CD14-positive monocyte (primary cell): ENCODE data around the gene GP9. TPM values are rescaled to one million over a fixed set of nuclear protein-coding genes. Genes with fewer than 3 reads are reported as not detected.

Experiments used
- DNase-seq, 3 donors: peaks; one replicate each; pipeline ENCODE4 v3.0.0-alpha.2; 2011 to 2022
- H2AFZ ChIP-seq: 2 replicates; pipeline ENCODE4 v1.6.0; 2012; ENCODE audit warnings: mild to moderate bottlenecking, low read depth, low read length, inconsistent platforms; ENCODE audit not compliant: insufficient read depth, poor library complexity, severe bottlenecking
- H3K27ac ChIP-seq, 2 donors: 1 replicate in 1 of 2; 2 replicates in 1 of 2; pipeline ENCODE4 v1.5.1; 2012 to 2013; ENCODE audit warnings: low read length in 2 of 2, control low read depth in 1 of 2, inconsistent platforms in 1 of 2, low read depth in 1 of 2, mild to moderate bottlenecking in 1 of 2
- H3K27me3 ChIP-seq, 2 donors: one replicate each; pipeline versions ENCODE4 v1.6.0 to v1.6.1; 2011 to 2013; ENCODE audit warnings: low read length in 2 of 2; ENCODE audit not compliant: control insufficient read depth in 2 of 2, insufficient read depth in 2 of 2
- H3K36me3 ChIP-seq, 2 donors: replicated peaks in 1 of 2; 1 replicate in 1 of 2; 2 replicates in 1 of 2; pipeline versions ENCODE4 v1.5.1 to v1.6.1; 2012 to 2013; ENCODE audit warnings: low read length in 2 of 2, control low read depth in 1 of 2, inconsistent platforms in 1 of 2, mild to moderate bottlenecking in 1 of 2; ENCODE audit not compliant: insufficient read depth in 2 of 2, control insufficient read depth in 1 of 2
- H3K4me1 ChIP-seq, 2 donors: 1 replicate in 1 of 2; 2 replicates in 1 of 2; pipeline versions ENCODE4 v1.5.1 to v1.6.1; 2012 to 2013; ENCODE audit warnings: low read length in 2 of 2, control low read depth in 1 of 2, inconsistent platforms in 1 of 2, mild to moderate bottlenecking in 1 of 2, moderate library complexity in 1 of 2; ENCODE audit not compliant: insufficient read depth in 2 of 2, control insufficient read depth in 1 of 2
- H3K4me2 ChIP-seq: replicated peaks from 2 replicates; pipeline ENCODE3; 2012; ENCODE audit warnings: low read length, moderate library complexity, mild to moderate bottlenecking; ENCODE audit not compliant: poor library complexity, severe bottlenecking; ENCODE audit errors: extremely low read depth
- H3K4me3 ChIP-seq, 3 experiments: fragments of 200-600 bp in 1 of 3; sonication (generic) in 1 of 3; replicated peaks in 1 of 3; 1 replicate in 2 of 3; 2 replicates in 1 of 3; pipeline ENCODE4 v1.5.1; 2011 to 2013; ENCODE audit warnings: low read length in 3 of 3, mild to moderate bottlenecking in 3 of 3, control low read depth in 2 of 3, low read depth in 2 of 3, inconsistent platforms in 1 of 3, moderate library complexity in 1 of 3
- H3K79me2 ChIP-seq: 2 replicates; pipeline ENCODE4 v1.6.0; 2012; ENCODE audit warnings: mild to moderate bottlenecking, control low read depth, inconsistent platforms, low read length, moderate library complexity; ENCODE audit not compliant: insufficient read depth
- H3K9ac ChIP-seq: 2 replicates; pipeline ENCODE4 v1.6.0; 2017; ENCODE audit warnings: low read length, mild to moderate bottlenecking; ENCODE audit not compliant: insufficient read depth, poor library complexity, severe bottlenecking
- H3K9me3 ChIP-seq, 2 donors: replicated peaks in 1 of 2; 1 replicate in 1 of 2; 2 replicates in 1 of 2; pipeline versions ENCODE4 v1.5.1 to v1.6.1; 2012 to 2013; ENCODE audit warnings: low read length in 2 of 2, control low read depth in 1 of 2; ENCODE audit not compliant: control insufficient read depth in 1 of 2, insufficient read depth in 1 of 2
- H4K20me1 ChIP-seq: 2 replicates; pipeline ENCODE4 v1.6.0; 2012; ENCODE audit warnings: mild to moderate bottlenecking, low read length, control low read depth, moderate library complexity; ENCODE audit not compliant: insufficient read depth
- H3K27ac Mint-ChIP-seq, 7 donors: one replicate each; pipeline ENCODE4 v1.8.0; 2020; ENCODE audit warnings: mild to moderate bottlenecking in 7 of 7, mixed read lengths in 7 of 7, moderate library complexity in 6 of 7, inconsistent platforms in 2 of 7
- H3K27me3 Mint-ChIP-seq, 3 donors: one replicate each; pipeline ENCODE4 v1.8.0; 2021 to 2022; ENCODE audit warnings: low read depth in 3 of 3, mild to moderate bottlenecking in 3 of 3, mixed read lengths in 3 of 3, moderate library complexity in 3 of 3, inconsistent platforms in 1 of 3
- H3K36me3 Mint-ChIP-seq, 2 donors: one replicate each; pipeline ENCODE4 v1.8.0; 2020; ENCODE audit warnings: mixed read lengths in 2 of 2, inconsistent platforms in 1 of 2, mild to moderate bottlenecking in 1 of 2
- H3K4me1 Mint-ChIP-seq: one replicate; pipeline ENCODE4 v1.8.0; 2020; ENCODE audit warnings: mild to moderate bottlenecking, mixed read lengths
- H3K4me3 Mint-ChIP-seq, 2 donors: one replicate each; pipeline ENCODE4 v1.8.0; 2020; ENCODE audit warnings: mild to moderate bottlenecking in 2 of 2, mixed read lengths in 2 of 2, moderate library complexity in 1 of 2
- H3K9me3 Mint-ChIP-seq, 7 donors: one replicate each; pipeline ENCODE4 v1.8.0; 2020 to 2022; ENCODE audit warnings: mixed read lengths in 7 of 7, mild to moderate bottlenecking in 6 of 7, moderate library complexity in 6 of 7, inconsistent platforms in 2 of 7
- WGBS: methylation state at CpG from one replicate; pipeline ENCODE4 v1.1.5; 2013; ENCODE audit warnings: missing lambda C conversion rate; ENCODE audit not compliant: insufficient coverage; 5-methylcytosine and 5-hydroxymethylcytosine counted together
- intact Hi-C, 2 donors: fragments of 100-400 bp; cut with micrococcal nuclease; formaldehyde crosslinking; loops; one replicate each; pipeline versions ENCODE4 v1.15.0 to v1.15.1; 2023
- polyA plus RNA-seq, 3 donors: library from polyadenylated mRNA; depleted of rRNA in 1 of 3; unstranded in 2 of 3; stranded (reverse) in 1 of 3; fragments of 300-500 nt in 2 of 3; fragments of >200 nt in 1 of 3; fragmentation: Illumina TruSeq in 2 of 3; gene quantifications; 1 replicate in 2 of 3; 2 replicates in 1 of 3; pipeline ENCODE4 v1.2.3, GENCODE V29; 2012 to 2021
- TF ChIP-seq, protein P1 (sequence below): fragments of 200-600 bp; IDR thresholded peaks from one replicate; pipeline ENCODE4 v1.8.0; 2022; ENCODE audit warnings: antibody characterized with exemption, mild to moderate bottlenecking

GP9 gene
- polyA plus RNA-seq, 3 donors, result 0.74 to 2.7 TPM; not detected in 1

DNA sequence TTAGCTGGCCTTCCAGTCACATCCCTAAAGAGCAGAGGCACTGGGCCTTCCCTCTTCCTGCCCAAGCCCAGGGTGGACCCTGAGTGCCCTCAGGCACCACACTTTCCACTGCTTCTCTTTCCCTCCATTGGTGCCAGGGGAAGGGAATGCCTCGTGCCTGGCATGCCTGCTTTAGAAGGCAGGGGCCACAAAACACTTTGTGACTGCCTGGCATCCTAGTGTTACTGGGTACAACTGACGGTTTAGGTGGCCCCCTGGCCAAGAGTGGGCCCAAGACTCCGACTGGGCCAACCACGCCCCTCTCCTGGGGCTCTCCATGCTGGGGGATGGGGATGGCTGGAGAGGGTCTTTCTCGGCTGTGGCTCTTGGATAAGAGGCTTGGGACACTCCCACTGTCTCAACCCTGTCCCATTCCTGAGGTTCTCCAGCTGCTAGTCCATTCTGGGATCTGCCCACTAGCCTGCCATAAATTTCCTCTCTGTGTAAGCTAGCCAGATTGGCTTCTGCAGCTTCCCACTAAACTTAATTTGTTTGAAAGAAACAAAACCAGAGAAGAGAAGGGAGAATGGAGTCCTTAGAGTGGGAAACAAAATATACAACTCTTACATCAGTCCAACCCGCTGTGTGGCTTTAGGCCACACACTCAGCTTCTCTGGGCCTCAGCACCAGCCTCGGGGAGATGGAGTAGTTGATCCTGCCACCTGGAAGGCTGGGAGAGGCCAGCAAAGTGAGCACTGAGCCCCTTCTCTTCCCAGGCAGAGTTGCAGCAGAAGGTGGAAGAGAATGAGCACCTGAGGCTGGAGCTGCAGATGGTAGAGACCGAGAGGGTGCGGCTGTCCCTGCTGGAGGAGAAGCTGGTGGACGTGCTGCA is 24.1 kb upstream of the GP9 start:
- no peak overlapping the region for H3K4me3 ChIP-seq
- no peaks in the 10 kb centered on the region for H3K4me1 ChIP-seq
- H3K79me2 ChIP-seq, result no peaks in the 10 kb centered on the region
- DNase-seq, result no peak
- no peak overlapping the region for H2AFZ ChIP-seq
- 79% methylated on average over 5 of the region's 10 CpGs for WGBS
- no peaks in the 10 kb centered on the region for H3K9me3 ChIP-seq
- H3K27me3 ChIP-seq, result no peaks in the 10 kb centered on the region
- no peaks in the 10 kb centered on the region for H4K20me1 ChIP-seq
- Mint-ChIP-seq H3K4me1 (peaks cover 4% of the 10 kb centered on the region), H3K9me3 (no peaks in the 10 kb centered on the region), H3K36me3 (no peaks in the 10 kb centered on the region), H3K27me3 (peaks cover 5 to 12% (median 11%) of the 10 kb centered on the region in 3 donors), H3K4me3 (no peak overlapping the region), H3K27ac (peak overlapping the region in 1 of 7 donors; percentile 33)
- TF ChIP-seq, protein P1, sequence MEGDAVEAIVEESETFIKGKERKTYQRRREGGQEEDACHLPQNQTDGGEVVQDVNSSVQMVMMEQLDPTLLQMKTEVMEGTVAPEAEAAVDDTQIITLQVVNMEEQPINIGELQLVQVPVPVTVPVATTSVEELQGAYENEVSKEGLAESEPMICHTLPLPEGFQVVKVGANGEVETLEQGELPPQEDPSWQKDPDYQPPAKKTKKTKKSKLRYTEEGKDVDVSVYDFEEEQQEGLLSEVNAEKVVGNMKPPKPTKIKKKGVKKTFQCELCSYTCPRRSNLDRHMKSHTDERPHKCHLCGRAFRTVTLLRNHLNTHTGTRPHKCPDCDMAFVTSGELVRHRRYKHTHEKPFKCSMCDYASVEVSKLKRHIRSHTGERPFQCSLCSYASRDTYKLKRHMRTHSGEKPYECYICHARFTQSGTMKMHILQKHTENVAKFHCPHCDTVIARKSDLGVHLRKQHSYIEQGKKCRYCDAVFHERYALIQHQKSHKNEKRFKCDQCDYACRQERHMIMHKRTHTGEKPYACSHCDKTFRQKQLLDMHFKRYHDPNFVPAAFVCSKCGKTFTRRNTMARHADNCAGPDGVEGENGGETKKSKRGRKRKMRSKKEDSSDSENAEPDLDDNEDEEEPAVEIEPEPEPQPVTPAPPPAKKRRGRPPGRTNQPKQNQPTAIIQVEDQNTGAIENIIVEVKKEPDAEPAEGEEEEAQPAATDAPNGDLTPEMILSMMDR, result no peak
- no peaks in the 10 kb centered on the region for H3K36me3 ChIP-seq
- H3K4me2 ChIP-seq, result no peak overlapping the region
- no peak overlapping the region for H3K27ac ChIP-seq
- H3K9ac ChIP-seq, result no peak overlapping the region
- intact Hi-C loops, result no loop called here

DNA sequence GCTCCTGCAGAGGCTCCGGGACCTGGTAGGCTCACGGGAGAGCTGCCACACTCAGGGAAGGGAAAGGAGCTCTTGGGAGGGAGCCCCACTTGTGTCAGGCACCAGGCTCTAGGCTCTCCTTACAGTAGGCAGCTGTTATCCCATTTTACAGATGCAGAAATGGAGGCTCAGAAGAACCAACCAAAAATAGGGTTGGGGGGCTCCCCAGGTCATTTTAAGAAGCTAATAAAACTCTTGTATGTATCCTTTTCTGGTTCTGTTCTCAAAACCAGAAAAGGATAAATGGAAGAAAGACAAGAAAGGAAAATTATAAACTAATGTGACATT is 23.5 kb upstream of the GP9 start:
- no peak overlapping the region for H2AFZ ChIP-seq
- H3K4me2 ChIP-seq, result no peak overlapping the region
- H3K4me1 Mint-ChIP-seq, result peaks cover 4% of the 10 kb centered on the region
- no peak for DNase-seq
- H3K27ac Mint-ChIP-seq, result no peak overlapping the region
- H3K27me3 Mint-ChIP-seq, result peaks cover 2 to 13% (median 11%) of the 10 kb centered on the region in 3 donors
- no peaks in the 10 kb centered on the region for H3K9me3 Mint-ChIP-seq
- no peaks in the 10 kb centered on the region for H3K79me2 ChIP-seq
- H3K4me3 ChIP-seq, result no peak overlapping the region
- no peaks in the 10 kb centered on the region for H3K27me3 ChIP-seq
- no peak overlapping the region for H3K4me3 Mint-ChIP-seq
- TF ChIP-seq, protein P1, result no peak
- intact Hi-C loops, result no loop called here
- no CpG with 5 or more reads among the region's 2 CpGs for WGBS
- H4K20me1 ChIP-seq, result no peaks in the 10 kb centered on the region
- no peaks in the 10 kb centered on the region for H3K36me3 Mint-ChIP-seq
- H3K27ac ChIP-seq, result no peak overlapping the region
- no peak overlapping the region for H3K9ac ChIP-seq
- H3K4me1 ChIP-seq, result no peaks in the 10 kb centered on the region
- no peaks in the 10 kb centered on the region for H3K36me3 ChIP-seq
- H3K9me3 ChIP-seq, result no peaks in the 10 kb centered on the region
